Activated CD8-positive, alpha-beta memory T cell treated with anti-CD3 and anti-CD28 coated beads for 24 hours (primary cell): ENCODE measurements around the gene GNB1.
A peak's percentile ranks its signal among the peaks of the same experiment; 100 is the strongest.

ENCODE experiments used
- DNase-seq: peaks from one replicate; pipeline ENCODE4 v3.0.0-alpha.2; 2020

The GNB1 gene

GRCh38 chr1:1815606-1816281, 75.1 kb downstream of the GNB1 start:
- no peak for DNase-seq

- no peak for DNase-seq
Observed at GRCh38 chr1:1809489-1809888, 81.4 kb downstream of the GNB1 start.

- no peak for DNase-seq
Observed at GRCh38 chr1:1808206-1808605, 82.7 kb downstream of the GNB1 start.

- no peak for DNase-seq
Observed at GRCh38 chr1:1806890-1807289, 84.0 kb downstream of the GNB1 start.

GRCh38 chr1:1804301-1804700, 86.6 kb downstream of the GNB1 start:
- no peak for DNase-seq

- no peak for DNase-seq
Observed at GRCh38 chr1:1802871-1803270, 88.0 kb downstream of the GNB1 start.

- no peak for DNase-seq
Observed at GRCh38 chr1:1799716-1800115, 91.2 kb downstream of the GNB1 start.

GRCh38 chr1:1797731-1798341, 93.1 kb downstream of the GNB1 start:
- DNase-seq, result no peak

- DNase-seq, result no peak
Observed at GRCh38 chr1:1796466-1796865, 94.4 kb downstream of the GNB1 start.

GRCh38 chr1:1794999-1795398, 95.9 kb downstream of the GNB1 start:
- no peak for DNase-seq

- DNase-seq, result no peak
Observed at GRCh38 chr1:1793481-1794244, 97.2 kb downstream of the GNB1 start.

GRCh38 chr1:1788646-1789431, 102.0 kb downstream of the GNB1 start:
- no peak for DNase-seq

- no peak for DNase-seq
Observed at GRCh38 chr1:1788136-1788535, 102.8 kb downstream of the GNB1 start.

GRCh38 chr1:1786836-1787605, 103.9 kb downstream of the GNB1 start:
- DNase-seq, result no peak

GRCh38 chr1:1785666-1786065, 105.2 kb downstream of the GNB1 start:
- DNase-seq, result no peak

GRCh38 chr1:1784933-1785332, 106.0 kb downstream of the GNB1 start:
- DNase-seq, result no peak

- no peak for DNase-seq
Observed at GRCh38 chr1:1783320-1783719, 107.6 kb downstream of the GNB1 start.

- peak; percentile 71 for DNase-seq
Observed at GRCh38 chr1:1782399-1783221, 108.3 kb downstream of the GNB1 start.

- DNase-seq, result peak; percentile 63
Observed at GRCh38 chr1:1781526-1781903, 109.4 kb downstream of the GNB1 start.

GRCh38 chr1:1780598-1781525, 110.0 kb downstream of the GNB1 start:
- no peak for DNase-seq
